GM18951 (cell line): Measurements from ENCODE around the gene CD177.

Source experiments
- POLR2A ChIP-seq: IDR thresholded peaks from 4 replicates; pipeline ENCODE4 v1.6.1; 2011; ENCODE audit warnings: mild to moderate bottlenecking; ENCODE audit not compliant: insufficient read length, insufficient read depth; ENCODE audit errors: extremely low read depth
- in situ Hi-C: fragments of 300-500 bp; cut with MboI; formaldehyde crosslinking; loops from one replicate; pipeline ENCODE4 v1.12.0; 2022; ENCODE audit warnings: low sequenced_read_pairs, mixed read lengths, inconsistent platforms; ENCODE audit not compliant: unreplicated experiment

The CD177 gene

GRCh38 chr19:43353606-43354304, at the start of gene CD177:
CD177 (plus strand) TSS chr19:43353686; CDS start chr19:43353715, 29 bp downstream.
- no peak for TF ChIP-seq POLR2A
- in situ Hi-C loops = no loop called here

GRCh38 chr19:43305642-43306041, 47.8 kb upstream of the CD177 start:
- TF ChIP-seq POLR2A = no peak
- in situ Hi-C loops = no loop called here

- in situ Hi-C loops = no loop called here
- no peak for TF ChIP-seq POLR2A
Measured at GRCh38 chr19:43306097-43306496, 47.4 kb upstream of the CD177 start.

GRCh38 chr19:43308244-43308815, 45.2 kb upstream of the CD177 start:
- no peak for TF ChIP-seq POLR2A
- in situ Hi-C loops = no loop called here

- in situ Hi-C loops = no loop called here
- TF ChIP-seq POLR2A = no peak
Measured at GRCh38 chr19:43309466-43309865, 44.0 kb upstream of the CD177 start.

GRCh38 chr19:43310221-43310620, 43.3 kb upstream of the CD177 start:
- in situ Hi-C loops = no loop called here
- TF ChIP-seq POLR2A = no peak

- in situ Hi-C loops = no loop called here
- TF ChIP-seq POLR2A = no peak
Measured at GRCh38 chr19:43311256-43311655, 42.2 kb upstream of the CD177 start.

GRCh38 chr19:43311706-43312105, 41.8 kb upstream of the CD177 start:
- no peak for TF ChIP-seq POLR2A
- in situ Hi-C loops = no loop called here

- TF ChIP-seq POLR2A = no peak
- in situ Hi-C loops = no loop called here
Measured at GRCh38 chr19:43313711-43314495, 39.6 kb upstream of the CD177 start.

- no peak for TF ChIP-seq POLR2A
- in situ Hi-C loops = no loop called here
Measured at GRCh38 chr19:43315851-43316250, 37.6 kb upstream of the CD177 start.

GRCh38 chr19:43316591-43317319, 36.7 kb upstream of the CD177 start:
- in situ Hi-C loops = no loop called here
- TF ChIP-seq POLR2A = no peak

GRCh38 chr19:43318203-43318602, 35.3 kb upstream of the CD177 start:
- no peak for TF ChIP-seq POLR2A
- in situ Hi-C loops = no loop called here

- in situ Hi-C loops = no loop called here
- TF ChIP-seq POLR2A = no peak
Measured at GRCh38 chr19:43318796-43319314, 34.6 kb upstream of the CD177 start.
